Stimulated activated CD8-positive, alpha-beta memory T cell treated with anti-CD3 and anti-CD28 coated beads, Interleukin-15, amount 100 ng/mL, for 4 hours (primary cell): ENCODE measurements around the gene PSMG3.
"Not testable (repeated sequence)": the region's sequence is repeated elsewhere in the genome, so short reads cannot be mapped to it uniquely, and the experiment has no call there.

ENCODE experiments used
- DNase-seq, 2 donors: peaks; one replicate each; pipeline ENCODE4 v3.0.0-alpha.2; 2020; ENCODE audit warnings: low read depth in 2 of 2

PSMG3 gene

DNA sequence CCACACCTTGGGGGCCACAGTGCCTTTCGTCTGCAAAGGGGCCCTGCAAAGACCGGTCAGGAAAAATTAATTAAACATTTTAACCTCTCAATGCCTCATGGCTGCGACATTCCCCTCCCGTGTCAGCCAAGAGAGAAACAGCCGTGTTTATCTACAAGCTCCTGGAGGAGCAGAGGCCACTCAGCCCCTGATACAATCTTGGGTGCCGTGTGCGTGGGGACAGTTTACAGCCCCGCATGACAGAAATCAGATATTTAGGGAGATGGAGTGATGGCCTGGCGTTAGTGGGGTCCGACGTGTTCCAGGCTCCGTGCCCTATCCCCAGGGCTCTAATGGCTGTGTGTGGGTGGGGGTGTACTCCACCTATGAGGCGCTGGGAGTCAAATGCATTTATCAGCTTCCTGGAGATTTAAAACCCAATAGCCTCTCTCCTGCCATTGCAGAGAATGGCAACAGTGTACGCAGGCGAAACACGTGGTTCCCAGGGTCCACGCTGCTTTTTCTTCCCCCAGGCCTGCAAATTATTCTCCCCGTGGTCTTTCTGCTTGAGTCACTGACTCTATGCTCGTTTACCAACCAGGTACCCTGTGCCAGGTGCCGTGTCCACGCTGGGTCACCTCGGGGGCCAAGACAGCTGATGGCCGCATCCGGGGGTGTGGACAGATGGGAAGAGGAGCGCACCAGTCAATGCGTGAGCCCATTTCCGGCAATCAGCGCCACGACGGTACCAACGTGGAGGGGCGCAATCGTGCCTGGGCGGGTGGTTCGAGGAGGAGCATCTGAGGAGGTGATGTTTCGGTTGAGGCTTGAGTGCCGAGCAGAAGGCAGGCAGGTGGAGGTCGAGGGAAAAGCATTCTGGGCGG is 26.6 kb upstream of the PSMG3 start:
- no peak for DNase-seq

DNA sequence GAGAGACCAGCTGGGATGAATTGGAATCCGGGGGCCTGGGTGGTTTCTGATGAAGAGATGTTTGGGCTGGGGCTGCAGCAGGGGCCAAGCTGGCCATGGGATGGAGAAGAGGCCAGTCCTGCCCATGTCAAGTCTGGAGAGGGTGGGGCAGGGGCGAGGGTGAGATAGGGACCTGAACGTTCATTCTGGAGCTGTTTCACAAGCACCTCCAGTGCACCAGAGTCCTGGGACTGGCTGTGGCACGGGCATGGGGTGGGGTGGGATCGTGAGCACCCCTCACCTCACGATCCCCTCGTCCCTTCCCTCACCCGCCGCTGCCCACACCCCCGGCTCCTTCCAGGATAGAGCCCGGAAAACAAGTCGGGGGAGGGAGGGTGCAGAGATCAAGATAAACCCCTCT is 25.8 kb upstream of the PSMG3 start:
- DNase-seq: no peak

DNA sequence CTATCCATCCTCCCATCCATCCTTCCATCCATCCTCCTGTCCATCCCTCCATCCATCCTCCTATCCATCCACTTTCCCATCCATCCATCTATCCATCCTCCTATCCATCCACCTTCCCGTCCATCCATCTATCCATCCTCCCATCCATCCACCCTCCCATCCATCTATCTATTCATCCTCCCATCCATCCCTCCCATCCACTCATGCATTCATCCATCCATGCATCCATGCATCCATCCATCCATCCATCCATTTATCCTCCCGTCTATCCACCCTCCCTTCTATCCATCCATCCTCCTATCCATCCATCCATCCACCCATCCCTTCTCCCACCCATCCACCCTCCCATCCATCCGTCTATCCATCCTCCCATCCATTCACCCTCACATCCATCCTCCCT is 25.2 kb upstream of the PSMG3 start:
- no peak for DNase-seq

DNA sequence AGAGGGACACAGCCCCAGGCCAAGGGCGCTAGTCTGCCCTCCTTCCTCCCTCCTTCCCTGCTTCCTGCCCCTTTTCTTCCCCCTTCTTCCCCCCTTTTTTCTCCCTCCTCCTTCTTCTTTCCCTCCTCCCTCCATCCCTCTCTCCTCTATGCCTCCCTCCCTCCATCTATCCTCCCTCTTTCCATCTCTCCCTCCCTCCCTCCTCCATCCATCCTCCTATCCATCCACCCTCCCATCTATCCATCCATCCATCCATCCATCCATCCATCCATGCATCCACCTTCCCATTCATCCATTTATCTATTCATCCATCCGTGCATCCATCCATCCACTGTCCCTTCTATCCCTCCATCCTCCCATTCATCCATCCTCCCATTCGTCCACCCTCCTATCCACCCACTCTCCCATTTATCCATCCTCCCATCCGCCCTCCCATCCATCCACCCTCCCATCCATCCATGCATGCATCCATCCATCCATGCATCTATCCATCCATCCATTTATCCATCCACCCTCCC is 24.1 kb upstream of the PSMG3 start:
- DNase-seq: no peak

DNA sequence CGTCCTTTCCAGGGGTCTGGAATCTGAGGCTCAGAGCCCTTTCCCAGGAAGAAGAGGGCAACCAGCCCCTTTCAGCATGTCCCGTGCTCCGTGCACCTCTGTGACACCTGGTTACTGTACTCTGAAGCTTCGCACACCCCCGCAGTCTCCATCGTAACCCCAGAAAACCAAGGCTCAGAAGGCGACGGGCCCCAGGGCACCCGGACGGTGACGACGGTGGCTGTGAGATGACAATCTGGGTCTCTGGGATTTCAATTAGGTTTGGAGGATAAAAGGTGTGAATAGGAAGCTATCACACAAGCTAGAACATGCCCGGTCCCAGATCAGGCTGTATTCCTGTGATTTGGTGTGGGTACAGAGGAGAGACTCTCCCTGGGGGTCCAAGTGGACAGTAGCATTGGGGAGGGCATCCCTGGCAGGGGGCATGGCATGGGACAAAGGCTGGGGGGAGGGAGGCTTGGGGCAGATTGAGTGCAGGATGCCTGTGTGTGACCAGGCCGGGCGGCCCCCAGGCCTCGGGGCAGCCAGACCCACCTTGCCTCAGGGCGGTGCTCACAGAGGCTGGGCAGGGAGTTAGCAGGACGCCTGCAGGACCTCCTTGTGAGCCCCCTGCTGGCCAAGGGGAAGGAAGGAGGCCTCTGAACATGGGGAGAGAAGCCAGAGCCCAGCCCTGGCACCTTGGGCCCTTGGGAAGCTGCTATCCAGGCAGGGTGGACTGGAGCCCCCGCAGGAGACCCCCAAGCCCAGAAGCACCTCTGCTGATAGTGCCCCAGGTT is 23.4 kb upstream of the PSMG3 start:
- DNase-seq: no peak

DNA sequence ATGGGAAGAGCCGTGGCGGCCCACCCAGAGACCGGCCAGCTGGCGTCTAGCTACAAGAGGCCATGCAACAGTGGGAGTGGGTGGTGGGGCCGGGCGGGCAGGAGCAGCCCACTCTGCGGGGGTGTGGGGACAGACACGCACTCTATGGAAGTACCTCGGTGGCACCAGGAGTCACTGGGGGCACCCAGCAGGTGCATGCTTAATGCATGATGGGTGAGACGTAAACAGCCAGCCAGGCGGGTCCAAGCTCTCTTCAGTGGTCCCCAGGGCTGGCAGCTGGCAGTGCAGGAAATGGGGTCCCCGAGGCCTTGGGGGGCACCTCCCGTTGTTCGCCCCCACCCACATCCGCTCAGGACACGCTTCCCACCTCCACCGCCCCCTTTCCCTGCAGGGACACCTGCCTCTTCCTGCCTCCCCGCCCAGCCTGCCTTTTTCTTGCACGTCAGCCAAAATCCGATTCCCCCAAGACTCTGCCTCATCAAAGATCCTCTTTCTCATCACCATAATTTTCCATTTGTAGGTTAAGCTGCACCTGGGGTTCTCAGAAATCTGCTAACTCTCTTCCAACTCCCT is 22.6 kb upstream of the PSMG3 start:
- DNase-seq: no peak

DNA sequence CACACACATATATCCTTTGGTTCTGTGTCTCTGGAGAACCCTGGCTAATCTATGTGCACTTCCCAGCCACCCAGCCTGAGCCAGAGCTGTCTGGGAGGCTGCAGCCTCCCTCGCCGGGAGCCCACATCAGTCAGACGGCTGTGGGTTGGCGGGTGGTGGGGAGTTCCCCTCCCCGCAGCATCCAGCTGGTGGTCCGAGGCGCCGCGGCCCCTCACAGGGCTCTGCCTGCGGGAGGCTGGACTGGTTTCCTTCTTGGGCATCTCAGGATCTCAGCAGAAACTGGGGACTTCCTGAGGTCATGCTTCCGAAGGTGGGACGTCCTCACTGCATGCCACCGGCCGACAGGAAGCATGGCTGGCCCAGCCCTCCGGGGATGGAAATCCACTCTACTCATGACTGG is 22.0 kb upstream of the PSMG3 start:
- DNase-seq: no peak

DNA sequence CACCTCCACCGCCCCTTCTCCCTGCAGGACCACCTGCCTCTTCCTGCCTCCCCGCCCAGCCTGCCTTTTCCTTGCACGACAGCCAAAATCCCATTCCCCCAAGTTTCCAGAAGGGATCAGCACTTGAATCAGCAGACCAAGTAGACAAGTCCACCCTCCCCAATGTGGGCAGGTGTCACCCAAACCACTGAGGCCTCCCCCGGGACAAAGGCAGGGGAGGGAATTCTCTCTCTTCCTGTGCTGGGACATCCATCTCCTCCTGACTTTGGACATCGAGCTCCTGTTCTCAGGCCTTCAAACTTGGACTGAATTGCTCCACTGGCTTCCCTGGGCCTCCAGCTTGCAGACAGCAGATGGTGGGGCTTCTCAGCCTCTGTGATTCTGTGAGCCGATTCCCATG is 21.6 kb upstream of the PSMG3 start:
- DNase-seq: no peak

DNA sequence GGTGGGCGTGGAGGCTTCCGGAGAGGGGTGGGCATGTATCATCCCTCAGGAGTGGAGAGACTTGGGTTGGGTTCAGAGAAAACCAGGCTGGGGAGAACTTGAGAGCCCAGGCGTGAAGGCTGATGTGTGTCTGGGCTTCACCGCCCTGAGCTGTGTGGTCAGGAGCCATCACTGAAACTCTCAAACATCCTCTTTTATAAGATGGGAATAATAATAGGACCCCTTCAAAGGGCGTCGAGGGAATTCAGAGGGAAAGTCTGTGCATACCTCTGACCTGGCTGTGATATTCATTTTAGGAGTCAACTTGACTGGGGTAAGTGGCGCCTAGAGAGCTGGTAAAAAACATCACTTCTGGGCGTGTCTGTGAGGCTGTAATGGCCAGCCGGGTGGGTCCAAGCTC is 21.1 kb upstream of the PSMG3 start:
- no peak for DNase-seq

DNA sequence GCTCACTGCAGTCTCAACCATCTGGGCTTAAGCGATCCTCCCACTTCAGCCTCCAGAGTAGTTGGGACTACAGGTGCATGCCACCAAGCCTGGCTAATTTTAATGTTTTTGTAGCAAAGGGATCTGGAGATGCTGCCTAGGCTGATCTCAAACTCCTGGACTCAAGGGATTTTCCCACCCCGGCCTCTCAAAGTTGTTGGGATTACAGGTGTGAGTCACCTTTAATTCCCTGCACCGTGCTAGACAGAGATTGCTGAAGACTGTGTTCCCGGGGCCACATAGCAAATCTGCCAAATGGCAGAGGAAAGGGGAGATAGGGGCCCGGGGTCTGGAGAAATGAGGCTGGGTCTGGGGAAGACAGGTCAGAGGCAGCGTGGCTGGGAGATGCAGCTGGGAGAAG is 20.6 kb upstream of the PSMG3 start:
- no peak for DNase-seq

DNA sequence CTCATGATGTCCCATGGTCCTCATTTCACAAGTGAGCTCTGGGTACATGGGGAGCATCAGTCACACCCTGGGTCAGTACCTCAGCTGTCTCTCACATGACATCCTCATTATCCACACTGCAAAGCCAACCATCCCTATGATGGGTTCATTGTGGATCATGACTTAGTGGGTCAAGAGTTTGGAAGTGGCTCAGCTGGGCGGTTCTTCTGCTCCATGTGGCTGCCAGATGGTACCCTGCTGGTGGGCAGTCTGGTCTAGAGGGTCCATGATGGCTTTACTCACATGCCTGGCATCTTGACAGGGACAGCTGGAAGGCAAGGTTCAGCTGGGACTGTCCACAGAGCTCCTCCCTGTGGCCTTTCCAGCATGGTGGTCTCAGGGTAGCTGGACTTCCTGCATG is 19.1 kb upstream of the PSMG3 start:
- DNase-seq: no peak

DNA sequence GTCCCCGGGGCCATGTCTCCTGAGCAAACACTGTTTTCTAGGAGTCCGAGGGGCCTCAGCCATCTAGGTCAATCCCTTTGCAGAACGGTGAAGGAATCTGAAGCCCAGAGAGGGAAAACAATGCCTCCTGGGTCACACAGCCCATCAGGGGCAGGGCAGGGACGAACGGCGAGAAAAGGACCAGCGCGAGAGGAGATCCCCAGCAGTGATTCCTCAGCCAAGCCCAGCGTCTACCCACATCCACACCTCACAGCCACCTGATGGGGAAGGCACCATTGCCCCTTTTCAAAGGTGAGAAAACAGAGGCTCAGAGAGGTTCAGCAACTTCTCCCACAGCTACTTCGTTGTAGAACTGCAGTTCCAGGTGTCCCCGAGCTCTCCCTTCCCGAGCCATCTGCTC is 17.9 kb upstream of the PSMG3 start:
- DNase-seq: no peak

DNA sequence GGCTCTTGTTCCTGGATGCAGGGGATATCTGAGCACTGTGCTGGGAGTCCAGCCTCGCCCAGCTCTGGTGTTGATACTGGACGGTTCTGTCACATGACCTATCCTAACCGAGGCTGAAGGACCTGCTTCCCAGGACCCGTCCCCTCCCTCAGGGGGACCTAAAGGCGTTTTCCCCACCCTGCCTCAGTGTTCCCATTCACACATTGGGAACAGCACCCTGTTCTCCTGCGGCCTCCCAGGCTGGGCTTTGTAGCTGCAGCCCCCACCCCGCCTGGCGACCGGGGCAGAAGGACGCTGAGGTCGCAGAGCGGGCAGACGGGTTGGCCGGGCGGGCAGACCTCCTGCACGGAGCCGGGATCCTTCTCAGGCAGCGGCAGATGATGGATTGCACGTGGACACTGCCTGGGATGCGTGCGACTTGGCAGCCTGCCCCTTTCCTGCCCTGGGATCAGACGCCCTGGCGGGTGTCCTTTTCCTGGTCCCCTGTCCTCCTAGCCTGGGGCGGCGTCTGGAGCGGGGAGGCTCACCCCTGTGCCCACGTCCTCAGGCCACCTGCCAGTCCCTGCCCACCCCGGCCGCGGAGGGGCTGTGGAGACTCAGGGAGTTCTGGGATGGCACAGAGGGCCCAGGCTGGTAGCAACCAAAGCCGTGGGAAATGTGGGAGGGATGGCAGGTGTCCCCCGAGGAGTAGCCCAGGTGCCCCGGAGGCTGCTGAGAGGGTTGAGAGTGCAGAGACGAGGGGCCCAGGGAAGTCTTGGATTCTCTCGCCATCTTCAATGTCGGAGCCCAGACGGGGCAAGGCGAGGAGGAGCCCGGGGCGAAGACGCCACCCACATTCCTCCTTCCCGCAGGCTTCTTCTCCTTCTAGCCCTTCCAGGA is 17.2 kb upstream of the PSMG3 start:
- DNase-seq: no peak

DNA sequence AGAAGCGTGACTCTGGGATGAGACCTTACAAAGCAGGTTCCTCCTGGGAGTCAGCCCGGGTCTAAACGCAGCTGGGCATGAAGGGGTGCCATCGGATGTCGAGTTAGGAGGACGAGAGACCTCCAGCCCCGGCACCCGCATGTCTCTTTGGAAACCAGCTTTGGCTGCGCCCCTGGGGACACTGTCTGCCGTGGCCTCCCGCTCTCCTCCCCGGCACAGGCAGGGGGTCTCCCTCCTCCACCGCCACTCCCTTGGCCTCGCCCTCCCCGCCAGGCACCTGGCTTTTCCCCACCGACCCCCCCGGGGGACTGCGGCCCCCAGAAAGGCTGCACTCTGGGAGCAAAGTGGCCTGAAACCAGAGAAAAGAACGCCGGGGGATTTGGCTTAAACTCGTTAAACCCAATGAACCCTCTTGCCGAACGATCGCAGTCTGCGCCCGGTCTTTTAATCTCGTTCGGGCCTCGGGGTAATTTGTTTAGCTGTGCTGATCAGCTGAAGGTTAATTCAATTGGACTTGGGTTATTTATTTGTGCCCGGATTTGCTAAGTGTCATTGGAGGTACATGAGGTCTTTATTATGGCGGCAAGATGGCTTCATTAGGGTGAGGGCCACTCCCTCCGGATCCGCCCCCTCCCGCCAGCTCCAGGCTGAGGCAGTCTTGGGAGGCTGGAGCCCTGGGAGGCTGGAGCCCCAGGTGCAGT is 16.4 kb upstream of the PSMG3 start:
- no peak for DNase-seq

DNA sequence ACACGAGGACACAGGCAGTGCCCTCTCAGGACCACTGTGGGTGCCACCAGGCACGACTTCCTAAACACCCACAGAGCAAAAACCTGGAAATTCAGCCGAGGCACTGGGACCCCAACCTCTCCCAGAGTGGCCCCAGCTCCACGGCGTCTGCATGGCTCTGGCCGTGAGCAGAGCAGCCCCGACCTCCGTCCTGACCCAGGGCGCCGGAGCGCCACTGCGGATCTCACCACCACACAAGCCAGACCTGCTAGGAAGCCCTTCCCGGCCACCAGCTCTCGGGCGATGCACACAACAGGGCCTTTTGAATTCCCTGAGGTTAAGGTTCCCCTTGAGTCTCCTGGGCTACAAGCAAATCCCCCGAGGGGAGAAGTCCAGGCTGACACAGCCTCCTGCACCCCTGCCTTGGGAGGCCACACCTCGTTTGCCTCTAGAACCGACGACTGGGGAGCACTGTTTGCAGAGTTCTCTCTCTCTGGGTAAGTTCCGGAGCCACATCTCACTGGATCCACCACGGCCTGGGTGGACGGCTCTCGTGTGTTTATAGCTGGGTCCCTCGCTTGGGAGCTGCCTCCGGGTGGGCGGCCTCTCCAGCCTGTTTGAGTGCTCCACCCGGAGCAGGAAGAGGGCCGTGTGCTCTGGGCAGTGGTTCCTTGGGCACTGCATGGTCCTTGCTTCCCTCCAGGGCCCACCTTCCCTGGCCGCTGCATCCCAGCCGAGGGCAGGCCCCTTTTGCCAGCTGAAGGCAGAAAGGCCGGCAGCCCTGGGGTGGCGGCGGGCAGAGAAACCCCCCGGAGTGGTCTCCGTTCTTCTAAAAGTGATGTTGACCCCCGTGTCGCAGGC is 15.5 kb upstream of the PSMG3 start:
- no peak for DNase-seq

DNA sequence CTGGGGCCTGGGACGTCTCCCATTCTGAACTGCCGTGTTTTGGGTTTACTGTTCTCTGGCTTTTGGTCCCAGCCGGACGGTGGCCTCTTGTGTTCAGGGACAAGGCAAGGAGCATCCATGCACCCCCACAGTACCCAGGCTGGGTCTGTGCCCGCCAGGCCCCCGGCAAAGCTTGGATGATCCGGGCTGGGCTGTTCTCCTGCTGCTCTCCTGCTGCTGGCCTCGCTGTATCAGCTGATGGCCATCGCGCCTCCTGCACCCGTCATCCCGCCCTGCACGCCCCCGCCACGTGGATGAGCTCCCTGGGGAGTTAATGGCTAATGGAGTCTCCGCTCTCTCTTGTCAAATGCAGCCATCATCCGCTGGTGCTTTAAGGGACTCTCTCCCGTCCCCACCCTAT is 14.9 kb upstream of the PSMG3 start:
- DNase-seq: no peak

DNA sequence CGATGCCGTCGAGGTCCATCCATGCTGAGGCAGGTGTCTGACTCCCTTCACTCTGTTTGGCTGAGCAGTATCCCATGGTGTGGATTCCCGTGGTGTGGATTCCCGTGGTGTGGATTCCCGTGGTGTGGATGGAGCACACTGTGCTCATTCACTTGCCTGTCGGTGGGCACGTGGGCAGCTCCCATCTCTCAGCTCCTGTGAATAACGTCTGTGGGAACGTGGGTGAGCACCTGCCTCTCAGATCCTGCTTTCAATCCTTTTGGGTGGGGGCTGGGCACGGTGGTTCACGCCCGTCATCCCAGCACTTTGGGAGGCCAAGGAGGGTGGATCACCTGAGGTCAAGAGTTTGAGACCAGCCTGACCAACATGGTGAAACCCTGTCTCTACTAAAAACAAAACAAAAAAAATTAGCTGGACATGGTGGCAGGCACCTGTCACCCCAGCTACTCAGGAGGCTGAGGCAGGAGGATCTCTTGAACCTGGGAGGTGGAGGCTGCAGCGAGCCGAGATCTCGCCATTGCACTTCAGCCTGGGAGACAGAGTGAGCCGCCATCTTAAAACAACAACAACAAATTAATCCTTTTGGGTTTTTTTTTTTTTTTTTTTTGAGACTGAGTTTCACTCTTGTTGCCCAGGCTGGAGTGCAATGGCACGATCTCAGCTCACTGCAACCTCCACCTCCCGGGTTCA is 13.6 kb upstream of the PSMG3 start:
- not testable (repeated sequence) for DNase-seq

DNA sequence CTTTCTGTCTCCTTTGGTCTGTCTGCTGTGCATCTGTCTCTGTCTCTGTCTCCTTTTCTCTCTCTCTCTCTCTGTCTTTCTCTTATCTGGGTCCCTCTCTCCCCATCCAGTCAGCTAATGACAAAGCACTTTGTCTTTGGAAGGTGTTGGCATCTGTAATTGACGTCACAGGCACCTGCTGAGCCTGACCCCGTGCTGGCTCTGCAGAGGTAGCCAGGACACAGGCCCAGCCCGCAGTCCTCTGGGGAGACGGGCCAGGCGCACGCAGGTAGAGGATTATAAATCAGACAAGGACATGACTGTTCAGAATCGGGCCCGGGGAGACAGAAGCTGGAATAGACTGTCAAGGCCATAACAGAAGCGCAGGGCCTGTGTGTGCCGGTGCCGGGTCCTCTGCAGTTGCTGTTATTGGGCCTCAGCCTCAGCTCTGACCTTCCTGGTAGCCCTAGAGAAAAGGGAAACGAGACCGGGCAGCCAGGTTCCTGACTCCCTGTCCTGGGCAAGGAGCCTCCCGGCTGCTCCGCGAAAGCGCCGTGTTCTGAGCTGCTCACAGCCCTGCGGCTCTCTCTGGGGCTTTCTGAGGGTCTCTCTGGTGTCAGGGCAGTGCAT is 10.7 kb upstream of the PSMG3 start:
- DNase-seq: no peak
